ENCODE measurements around the gene KRT80. TPM values are rescaled to one million over a fixed set of nuclear protein-coding genes. Genes with fewer than 3 reads are reported as not detected.

KRT80 gene
- polyA plus RNA-seq, 4 donors, result 0.13 to 3.2 (median 0.58) TPM

DNA sequence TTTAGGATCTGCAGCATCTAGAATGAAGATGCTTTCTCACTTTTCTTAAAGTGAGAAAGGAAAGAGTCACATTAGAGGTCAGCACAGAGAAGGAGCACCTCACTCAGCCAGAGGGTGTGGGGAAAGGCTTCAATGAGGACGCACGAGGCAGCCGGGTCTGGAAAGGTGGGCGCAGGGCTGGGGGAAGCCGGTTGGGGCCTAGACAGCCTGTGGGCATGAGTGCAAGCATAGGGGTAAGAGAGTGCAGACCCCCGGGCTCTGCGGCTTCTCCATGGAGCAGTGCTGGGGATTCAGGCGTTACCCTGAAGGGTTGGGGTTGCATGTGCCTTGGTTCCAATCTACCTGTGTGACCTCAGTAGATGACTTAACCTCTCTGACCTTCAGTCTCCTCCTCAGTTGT is 49.9 kb downstream of the KRT80 start:
- no peaks in the 10 kb centered on the region for H3K9me3 ChIP-seq (ENCODE audit: control insufficient read depth in 2 of 2, insufficient read depth in 1 of 2, low read depth in 1 of 2, low read length in 1 of 2)
- peaks cover 0 to 3% (median 0%) of the 10 kb centered on the region in 3 donors for H3K27me3 ChIP-seq (ENCODE audit: control insufficient read depth in 3 of 3, insufficient read depth in 3 of 3, low read length in 3 of 3)
- no peak overlapping the region for H3K27ac ChIP-seq (ENCODE audit: low read depth in 1 of 3, low read length in 2 of 3)
- peaks cover 0 to 3% (median 0%) of the 10 kb centered on the region in 3 donors for H3K36me3 ChIP-seq (ENCODE audit: control insufficient read depth in 3 of 3, insufficient read depth in 2 of 3, low read depth in 1 of 3, low read length in 3 of 3)
- H3K4me3 ChIP-seq (ENCODE audit: low read depth in 1 of 3, low read length in 3 of 3), result no peak overlapping the region
- 89 to 91% (median 91%) methylated on average over 8 of the region's 8 CpGs for WGBS, 3 donors
- peaks cover 0 to 10% (median 3%) of the 10 kb centered on the region in 3 donors for H3K4me1 ChIP-seq (ENCODE audit: control insufficient read depth in 3 of 3, insufficient read depth in 2 of 3, low read depth in 1 of 3, low read length in 2 of 3)
- FAIRE-seq (no peak), DNase-seq (no peak)

DNA sequence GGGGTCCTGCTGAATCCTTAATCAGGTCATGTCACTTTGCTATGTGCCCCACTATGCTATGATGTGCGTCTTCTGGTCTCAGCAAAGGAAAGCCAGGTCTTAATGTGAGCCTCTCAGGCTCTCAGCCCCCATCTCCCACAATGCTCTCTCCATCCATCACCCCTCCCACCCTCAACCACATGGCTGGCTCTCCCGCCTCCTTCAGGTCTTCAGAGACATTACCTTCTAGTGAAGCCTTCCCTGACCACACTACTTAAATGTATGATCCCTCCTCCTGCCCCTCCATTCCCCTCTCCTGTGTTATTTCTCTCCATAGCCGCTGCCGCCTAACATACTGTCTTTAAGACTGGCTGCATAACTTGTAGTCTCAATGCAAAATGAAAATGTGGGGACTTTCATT is 50.5 kb downstream of the KRT80 start:
- no peaks in the 10 kb centered on the region for H3K9me3 ChIP-seq (ENCODE audit: control insufficient read depth in 2 of 2, insufficient read depth in 1 of 2, low read depth in 1 of 2, low read length in 1 of 2)
- peaks cover 0 to 5% (median 0%) of the 10 kb centered on the region in 3 donors for H3K4me1 ChIP-seq (ENCODE audit: control insufficient read depth in 3 of 3, insufficient read depth in 2 of 3, low read depth in 1 of 3, low read length in 2 of 3)
- no peak overlapping the region for H3K27ac ChIP-seq (ENCODE audit: low read depth in 1 of 3, low read length in 2 of 3)
- no peak for DNase-seq
- WGBS, 3 donors, result 91 to 93% (median 92%) methylated on average over 4 of the region's 4 CpGs
- H3K4me3 ChIP-seq (ENCODE audit: low read depth in 1 of 3, low read length in 3 of 3), result no peak overlapping the region
- no peak for FAIRE-seq
- H3K27me3 ChIP-seq (ENCODE audit: control insufficient read depth in 3 of 3, insufficient read depth in 3 of 3, low read length in 3 of 3), result peaks cover 0 to 3% (median 0%) of the 10 kb centered on the region in 3 donors
- H3K36me3 ChIP-seq (ENCODE audit: control insufficient read depth in 3 of 3, insufficient read depth in 2 of 3, low read depth in 1 of 3, low read length in 3 of 3), result no peaks in the 10 kb centered on the region

DNA sequence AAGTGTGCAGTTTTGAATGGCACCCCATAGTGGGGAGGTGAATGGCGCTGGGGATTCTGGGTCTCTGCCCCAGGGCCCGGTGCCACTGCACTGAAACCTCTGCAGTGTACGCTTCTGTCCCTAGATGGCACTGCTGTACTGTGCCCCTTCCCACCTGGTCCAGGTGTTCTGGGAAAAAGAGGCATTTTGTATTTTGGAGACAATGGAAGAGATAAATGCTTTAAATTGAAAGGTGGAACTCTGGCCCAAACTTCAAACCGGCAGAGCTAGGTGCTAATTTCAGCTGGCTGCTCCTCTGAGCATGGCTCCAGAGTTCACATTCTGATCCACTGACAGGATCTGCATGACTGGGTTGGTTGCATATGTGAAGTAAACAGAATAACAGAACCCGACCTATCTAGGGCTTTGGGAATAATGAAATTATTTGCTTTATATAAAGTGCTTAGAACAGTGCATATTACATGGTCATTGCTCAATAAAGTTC is 52.2 kb downstream of the KRT80 start:
- no peaks in the 10 kb centered on the region for H3K9me3 ChIP-seq (ENCODE audit: control insufficient read depth in 2 of 2, insufficient read depth in 1 of 2, low read depth in 1 of 2, low read length in 1 of 2)
- no peak overlapping the region for H3K4me3 ChIP-seq (ENCODE audit: low read depth in 1 of 3, low read length in 3 of 3)
- H3K27me3 ChIP-seq (ENCODE audit: control insufficient read depth in 3 of 3, insufficient read depth in 3 of 3, low read length in 3 of 3), result peaks cover 0 to 3% (median 0%) of the 10 kb centered on the region in 3 donors
- no peak for FAIRE-seq
- no peak overlapping the region for H3K27ac ChIP-seq (ENCODE audit: low read depth in 1 of 3, low read length in 2 of 3)
- DNase-seq, result peak; percentile 61 to 62
- WGBS, 3 donors, result 6 to 20% (median 7%) methylated on average over 5 of the region's 5 CpGs
- H3K36me3 ChIP-seq (ENCODE audit: control insufficient read depth in 3 of 3, insufficient read depth in 2 of 3, low read depth in 1 of 3, low read length in 3 of 3), result no peaks in the 10 kb centered on the region
- H3K4me1 ChIP-seq (ENCODE audit: control insufficient read depth in 3 of 3, insufficient read depth in 2 of 3, low read depth in 1 of 3, low read length in 2 of 3), result peaks cover 0 to 4% (median 0%) of the 10 kb centered on the region in 3 donors

DNA sequence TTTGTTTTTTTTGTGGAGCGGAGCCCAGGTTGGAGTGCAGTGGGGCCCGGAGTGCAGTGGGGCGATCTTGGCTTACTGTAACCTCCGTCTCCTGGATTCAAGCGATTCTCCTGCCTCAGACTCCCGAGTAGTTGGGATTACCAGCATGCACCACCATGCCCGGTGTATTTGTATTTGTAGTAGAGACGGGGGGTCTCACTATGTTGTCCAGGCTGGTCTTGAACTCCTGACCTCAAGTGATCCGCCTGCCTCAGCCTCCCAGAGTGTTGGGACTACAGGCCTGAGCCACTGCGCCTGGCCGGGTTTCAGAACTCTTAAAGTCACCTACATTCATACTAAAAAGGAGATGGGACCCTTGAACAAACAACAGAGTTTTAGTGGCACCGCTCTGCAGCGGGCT is 52.7 kb downstream of the KRT80 start:
- no peak for FAIRE-seq
- Histone ChIP-seq H3K4me1 (ENCODE audit: control insufficient read depth in 3 of 3, insufficient read depth in 2 of 3, low read depth in 1 of 3, low read length in 2 of 3) (peaks cover 0 to 4% (median 0%) of the 10 kb centered on the region in 3 donors), H3K27ac (ENCODE audit: low read depth in 1 of 3, low read length in 2 of 3) (no peak overlapping the region), H3K9me3 (ENCODE audit: control insufficient read depth in 2 of 2, insufficient read depth in 1 of 2, low read depth in 1 of 2, low read length in 1 of 2) (no peaks in the 10 kb centered on the region), H3K4me3 (ENCODE audit: low read depth in 1 of 3, low read length in 3 of 3) (no peak overlapping the region), H3K36me3 (ENCODE audit: control insufficient read depth in 3 of 3, insufficient read depth in 2 of 3, low read depth in 1 of 3, low read length in 3 of 3) (no peaks in the 10 kb centered on the region), H3K27me3 (ENCODE audit: control insufficient read depth in 3 of 3, insufficient read depth in 3 of 3, low read length in 3 of 3) (peaks cover 0 to 3% (median 0%) of the 10 kb centered on the region in 3 donors)
- DNase-seq, result no peak
- WGBS, 3 donors, result 78 to 86% (median 82%) methylated on average over 13 of the region's 13 CpGs

DNA sequence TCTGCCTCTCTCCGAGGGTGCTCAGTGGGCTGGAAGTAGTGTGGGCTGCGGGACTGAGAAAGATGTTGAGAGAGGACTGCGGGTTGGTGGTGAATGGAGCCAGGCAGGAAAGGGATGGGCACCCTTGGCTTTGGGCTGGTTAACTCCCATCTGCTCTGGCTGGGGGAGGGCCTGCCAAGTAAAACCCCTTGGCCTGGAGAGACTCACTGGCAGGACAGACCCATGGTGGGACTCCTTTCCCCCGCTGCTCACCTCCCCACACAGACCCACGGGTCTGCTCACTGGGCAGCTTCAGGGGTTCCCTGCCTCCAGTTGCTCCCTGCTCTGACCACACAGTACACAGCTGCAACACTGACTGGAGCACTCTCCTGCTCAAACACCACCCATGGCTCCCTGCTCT is 54.1 kb downstream of the KRT80 start:
- no peak for DNase-seq
- Histone ChIP-seq H3K4me1 (ENCODE audit: control insufficient read depth in 3 of 3, insufficient read depth in 2 of 3, low read depth in 1 of 3, low read length in 2 of 3) (no peaks in the 10 kb centered on the region), H3K9me3 (ENCODE audit: control insufficient read depth in 2 of 2, insufficient read depth in 1 of 2, low read depth in 1 of 2, low read length in 1 of 2) (no peaks in the 10 kb centered on the region), H3K4me3 (ENCODE audit: low read depth in 1 of 3, low read length in 3 of 3) (no peak overlapping the region), H3K36me3 (ENCODE audit: control insufficient read depth in 3 of 3, insufficient read depth in 2 of 3, low read depth in 1 of 3, low read length in 3 of 3) (no peaks in the 10 kb centered on the region), H3K27me3 (ENCODE audit: control insufficient read depth in 3 of 3, insufficient read depth in 3 of 3, low read length in 3 of 3) (peaks cover 0 to 3% (median 0%) of the 10 kb centered on the region in 3 donors), H3K27ac (ENCODE audit: low read depth in 1 of 3, low read length in 2 of 3) (no peak overlapping the region)
- 83 to 92% (median 86%) methylated on average over 5 of the region's 5 CpGs for WGBS, 3 donors
- no peak for FAIRE-seq

DNA sequence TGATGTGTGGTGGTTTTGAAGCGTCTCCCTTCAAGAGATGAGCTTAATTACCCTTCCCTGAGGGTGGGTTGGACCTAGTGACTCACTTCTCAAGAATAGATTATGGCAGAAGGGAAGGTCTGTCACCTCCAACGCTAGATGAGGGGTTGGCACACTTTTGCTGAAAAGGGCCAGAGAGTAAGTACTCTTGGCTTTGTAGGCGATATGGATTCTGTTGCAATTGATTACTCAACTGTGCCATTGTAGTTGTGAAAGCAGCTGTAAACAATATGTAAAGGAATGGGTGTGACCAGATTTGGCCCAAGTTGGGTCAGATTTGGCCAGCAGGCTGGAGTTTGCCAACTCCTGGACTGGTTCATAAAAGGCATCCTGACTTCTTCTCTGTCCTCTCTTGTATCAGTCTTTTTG is 59.1 kb downstream of the KRT80 start:
- Histone ChIP-seq H3K36me3 (ENCODE audit: control insufficient read depth in 3 of 3, insufficient read depth in 2 of 3, low read depth in 1 of 3, low read length in 3 of 3) (no peaks in the 10 kb centered on the region), H3K9me3 (ENCODE audit: control insufficient read depth in 2 of 2, insufficient read depth in 1 of 2, low read depth in 1 of 2, low read length in 1 of 2) (no peaks in the 10 kb centered on the region), H3K4me3 (ENCODE audit: low read depth in 1 of 3, low read length in 3 of 3) (no peak overlapping the region), H3K4me1 (ENCODE audit: control insufficient read depth in 3 of 3, insufficient read depth in 2 of 3, low read depth in 1 of 3, low read length in 2 of 3) (no peaks in the 10 kb centered on the region), H3K27me3 (ENCODE audit: control insufficient read depth in 3 of 3, insufficient read depth in 3 of 3, low read length in 3 of 3) (peaks cover 0 to 4% (median 0%) of the 10 kb centered on the region in 3 donors), H3K27ac (ENCODE audit: low read depth in 1 of 3, low read length in 2 of 3) (no peak overlapping the region)
- FAIRE-seq, result no peak
- WGBS, 3 donors, result 53 to 67% (median 54%) methylated on average over 3 of the region's 3 CpGs
- DNase-seq, result no peak

DNA sequence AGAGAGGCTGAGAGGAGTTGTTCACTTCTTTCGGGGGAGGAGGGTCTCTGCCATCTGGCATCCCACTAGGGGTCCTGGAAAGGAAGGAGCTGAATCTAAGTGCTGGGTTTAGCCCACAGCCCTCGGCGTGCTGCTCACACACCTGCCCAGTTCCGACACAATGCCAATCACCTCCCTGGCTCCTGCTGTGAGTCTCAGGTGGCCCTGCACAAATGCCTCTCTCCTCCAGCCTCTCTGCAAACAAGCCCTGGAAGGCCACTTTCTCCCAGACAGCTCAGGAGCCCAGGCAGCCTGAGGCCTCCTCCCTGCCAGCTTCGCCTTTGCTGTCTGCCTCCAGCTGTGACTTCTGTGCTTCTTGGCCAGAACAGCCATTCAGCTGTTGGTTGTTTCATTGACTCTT is 61.1 kb downstream of the KRT80 start:
- 77 to 93% (median 86%) methylated on average over 5 of the region's 5 CpGs for WGBS, 3 donors
- no peak for FAIRE-seq
- H3K36me3 ChIP-seq (ENCODE audit: control insufficient read depth in 3 of 3, insufficient read depth in 2 of 3, low read depth in 1 of 3, low read length in 3 of 3), result no peaks in the 10 kb centered on the region
- no peak overlapping the region for H3K4me3 ChIP-seq (ENCODE audit: low read depth in 1 of 3, low read length in 3 of 3)
- no peak for DNase-seq
- no peak overlapping the region for H3K27ac ChIP-seq (ENCODE audit: low read depth in 1 of 3, low read length in 2 of 3)
- peaks cover 0 to 4% (median 0%) of the 10 kb centered on the region in 3 donors for H3K27me3 ChIP-seq (ENCODE audit: control insufficient read depth in 3 of 3, insufficient read depth in 3 of 3, low read length in 3 of 3)
- no peaks in the 10 kb centered on the region for H3K4me1 ChIP-seq (ENCODE audit: control insufficient read depth in 3 of 3, insufficient read depth in 2 of 3, low read depth in 1 of 3, low read length in 2 of 3)
- no peaks in the 10 kb centered on the region for H3K9me3 ChIP-seq (ENCODE audit: control insufficient read depth in 2 of 2, insufficient read depth in 1 of 2, low read depth in 1 of 2, low read length in 1 of 2)

DNA sequence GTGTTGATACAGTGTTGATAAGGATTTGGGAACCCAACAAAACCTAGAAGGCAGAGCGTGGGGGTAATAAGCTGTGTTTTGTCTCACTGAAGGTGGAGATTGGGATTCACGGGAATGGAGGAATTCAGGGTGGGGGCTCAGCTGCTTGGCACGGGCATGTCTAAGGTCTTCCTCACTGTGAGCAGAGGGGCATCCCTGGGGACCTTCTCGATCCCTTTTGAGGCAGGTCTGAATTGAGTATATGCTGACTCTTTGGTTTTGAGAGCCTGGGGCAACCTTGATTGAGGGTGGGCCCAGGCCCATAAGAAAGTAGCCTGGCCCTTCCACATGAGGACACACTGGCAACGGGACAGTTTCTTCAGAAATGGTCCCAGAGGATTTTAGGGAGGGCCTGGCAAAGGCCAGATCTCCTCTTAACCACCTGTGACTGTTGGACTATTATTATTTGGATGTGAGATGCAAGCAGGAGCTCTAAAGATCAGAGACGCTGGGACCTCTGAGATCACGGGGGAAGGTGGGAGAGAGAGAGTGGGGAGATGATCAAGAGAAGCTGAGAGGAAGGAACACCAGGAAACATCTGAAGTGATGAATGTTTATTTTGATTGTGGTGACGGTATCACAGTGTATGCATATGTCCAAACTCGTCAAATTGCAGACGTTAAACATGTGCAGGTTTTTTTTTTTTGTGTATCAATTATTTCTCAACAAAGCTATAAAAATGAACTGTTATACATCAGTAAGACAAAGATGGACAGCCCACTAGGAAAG is 63.9 kb downstream of the KRT80 start:
- FAIRE-seq (no peak), DNase-seq (no peak)
- 66 to 71% (median 67%) methylated on average over 10 of the region's 10 CpGs for WGBS, 3 donors
- Histone ChIP-seq H3K4me1 (ENCODE audit: control insufficient read depth in 3 of 3, insufficient read depth in 2 of 3, low read depth in 1 of 3, low read length in 2 of 3) (no peaks in the 10 kb centered on the region), H3K27me3 (ENCODE audit: control insufficient read depth in 3 of 3, insufficient read depth in 3 of 3, low read length in 3 of 3) (peaks cover 0 to 7% (median 0%) of the 10 kb centered on the region in 3 donors), H3K9me3 (ENCODE audit: control insufficient read depth in 2 of 2, insufficient read depth in 1 of 2, low read depth in 1 of 2, low read length in 1 of 2) (no peaks in the 10 kb centered on the region), H3K36me3 (ENCODE audit: control insufficient read depth in 3 of 3, insufficient read depth in 2 of 3, low read depth in 1 of 3, low read length in 3 of 3) (no peaks in the 10 kb centered on the region), H3K4me3 (ENCODE audit: low read depth in 1 of 3, low read length in 3 of 3) (no peak overlapping the region), H3K27ac (ENCODE audit: low read depth in 1 of 3, low read length in 2 of 3) (no peak overlapping the region)

Data from small intestine (tissue), 7 donors.